Osteoblast (primary cell): Measurements from ENCODE around the gene SPARC. TPM values are rescaled to one million over a fixed set of nuclear protein-coding genes. Genes with fewer than 3 reads are reported as not detected.
A peak's percentile ranks its signal among the peaks of the same experiment; 100 is the strongest.

Experiments
- DNase-seq: peaks from one replicate; pipeline ENCODE4 v3.0.0; 2011; ENCODE audit warnings: low spot score, mixed read lengths; ENCODE audit not compliant: insufficient read length; ENCODE audit errors: missing footprints
- H2AFZ ChIP-seq: 2 replicates; pipeline ENCODE4 v1.6.0; 2011; ENCODE audit warnings: mild to moderate bottlenecking, low read length
- H3K27ac ChIP-seq: 2 replicates; pipeline ENCODE4 v1.5.1; 2011; ENCODE audit warnings: mild to moderate bottlenecking, low read depth, low read length, moderate library complexity
- H3K27me3 ChIP-seq: 2 replicates; pipeline ENCODE4 v1.6.0; 2012; ENCODE audit warnings: mild to moderate bottlenecking, control low read depth, inconsistent platforms, low read length, moderate library complexity; ENCODE audit not compliant: insufficient read depth
- H3K36me3 ChIP-seq: 2 replicates; pipeline ENCODE4 v1.5.1; 2011; ENCODE audit warnings: mild to moderate bottlenecking, low read length, control low read depth, moderate library complexity; ENCODE audit not compliant: insufficient read depth
- H3K4me1 ChIP-seq: 2 replicates; pipeline ENCODE4 v1.5.1; 2011; ENCODE audit warnings: mild to moderate bottlenecking, low read length, control low read depth, moderate library complexity; ENCODE audit not compliant: insufficient read depth
- H3K4me2 ChIP-seq: 2 replicates; pipeline ENCODE4 v1.6.0; 2011; ENCODE audit warnings: mild to moderate bottlenecking, low read length; ENCODE audit not compliant: insufficient read depth
- H3K4me3 ChIP-seq: fragments of 200-600 bp; sonication (generic); 3 replicates; pipeline ENCODE4 v1.5.1; 2012; ENCODE audit warnings: mild to moderate bottlenecking, low read length, inconsistent platforms; ENCODE audit not compliant: insufficient read depth
- H3K79me2 ChIP-seq: 2 replicates; pipeline ENCODE4 v1.6.0; 2012; ENCODE audit warnings: mild to moderate bottlenecking, low read length, control low read depth, inconsistent platforms; ENCODE audit not compliant: insufficient read depth
- H3K9me3 ChIP-seq: 2 replicates; pipeline ENCODE4 v1.5.1; 2011; ENCODE audit warnings: low read depth, low read length, control low read depth
- H4K20me1 ChIP-seq: 2 replicates; pipeline ENCODE4 v1.6.0; 2012; ENCODE audit warnings: mild to moderate bottlenecking, low read length, control low read depth; ENCODE audit not compliant: insufficient read depth
- total RNA-seq: library from RNA; depleted of rRNA; stranded (reverse); fragments of >200 nt; gene quantifications from 2 replicates; pipeline ENCODE4 v1.2.3, GENCODE V29; 2012
- TF ChIP-seq, protein P1 (sequence below): IDR thresholded peaks from 2 replicates; pipeline ENCODE4 v1.5.1; 2011; ENCODE audit warnings: mild to moderate bottlenecking, low read depth, low read length, moderate library complexity; ENCODE audit errors: extremely low read depth

SPARC gene, protein sequence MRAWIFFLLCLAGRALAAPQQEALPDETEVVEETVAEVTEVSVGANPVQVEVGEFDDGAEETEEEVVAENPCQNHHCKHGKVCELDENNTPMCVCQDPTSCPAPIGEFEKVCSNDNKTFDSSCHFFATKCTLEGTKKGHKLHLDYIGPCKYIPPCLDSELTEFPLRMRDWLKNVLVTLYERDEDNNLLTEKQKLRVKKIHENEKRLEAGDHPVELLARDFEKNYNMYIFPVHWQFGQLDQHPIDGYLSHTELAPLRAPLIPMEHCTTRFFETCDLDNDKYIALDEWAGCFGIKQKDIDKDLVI
- 4,046 and 4,600 TPM in 2 replicates for total RNA-seq

DNA sequence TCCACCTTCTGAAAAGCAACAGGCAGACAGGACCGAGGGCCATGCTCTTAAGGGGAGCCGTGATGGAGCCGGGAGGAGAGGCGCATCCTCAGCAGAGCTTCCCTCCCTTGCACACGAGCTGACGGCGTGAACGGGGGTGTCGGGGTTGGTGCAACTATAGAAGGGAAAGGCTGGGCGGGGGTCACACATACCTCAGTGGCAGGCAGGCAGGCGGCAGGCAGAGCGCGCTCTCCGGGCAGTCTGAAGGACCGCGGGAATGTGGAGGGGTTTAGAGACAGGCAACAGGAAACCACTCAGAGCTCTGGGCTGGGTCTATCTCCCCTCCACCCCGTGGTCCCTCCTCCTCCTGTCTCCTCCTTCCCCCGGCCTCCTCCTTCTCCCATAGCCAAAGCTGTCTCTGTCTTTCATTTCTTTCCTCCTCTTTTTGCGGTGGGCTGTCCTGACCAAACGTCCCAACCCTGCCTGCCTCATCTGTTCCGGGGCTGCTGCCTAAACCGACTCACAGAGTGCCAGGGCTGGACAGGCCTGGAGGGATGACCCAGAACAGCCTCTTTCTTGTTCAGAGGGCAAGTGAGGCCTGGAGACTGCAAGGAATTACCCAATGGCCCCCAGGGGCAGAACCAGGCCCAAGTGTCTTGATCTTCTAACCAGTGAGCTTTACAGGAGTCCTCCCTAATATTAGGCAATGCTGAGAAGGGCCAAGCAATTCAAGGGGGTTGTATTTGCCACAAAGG is at the start of gene SPARC:
Gene SPARC, minus strand, starts transcription at position 242 of the 734 bp plus-strand sequence. CDS start 10,727 bp downstream, outside the sequence.
- no peaks in the 10 kb centered on the region for H3K27me3 ChIP-seq

DNA sequence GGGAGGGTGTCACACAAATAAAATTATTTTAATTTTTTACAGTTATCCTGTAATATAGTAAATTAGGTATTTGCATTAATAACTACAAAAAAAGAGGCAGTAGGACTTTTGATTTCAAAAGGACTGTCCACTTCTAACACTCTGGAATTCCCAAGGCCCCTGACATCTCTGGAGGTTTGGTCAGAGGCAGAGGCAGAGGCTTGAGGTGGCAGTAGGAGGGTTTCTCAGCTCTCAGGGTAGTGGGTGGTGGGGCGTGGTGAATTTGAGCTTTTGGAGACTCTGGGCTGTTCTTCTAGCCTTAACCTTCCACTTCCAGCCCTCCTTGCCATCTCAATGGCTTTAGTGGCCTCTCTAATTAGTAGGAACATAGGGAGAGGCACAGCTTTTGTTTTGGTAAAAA is 48.9 kb upstream of the SPARC start:
- H3K9me3 ChIP-seq, result no peaks in the 10 kb centered on the region
- peaks cover 35% of the 10 kb centered on the region for H3K4me1 ChIP-seq
- no peaks in the 10 kb centered on the region for H3K79me2 ChIP-seq
- H3K27ac ChIP-seq, result no peak overlapping the region
- H2AFZ ChIP-seq, result no peak overlapping the region
- no peak overlapping the region for H3K4me2 ChIP-seq
- no peak overlapping the region for H3K4me3 ChIP-seq
- TF ChIP-seq, protein P1, sequence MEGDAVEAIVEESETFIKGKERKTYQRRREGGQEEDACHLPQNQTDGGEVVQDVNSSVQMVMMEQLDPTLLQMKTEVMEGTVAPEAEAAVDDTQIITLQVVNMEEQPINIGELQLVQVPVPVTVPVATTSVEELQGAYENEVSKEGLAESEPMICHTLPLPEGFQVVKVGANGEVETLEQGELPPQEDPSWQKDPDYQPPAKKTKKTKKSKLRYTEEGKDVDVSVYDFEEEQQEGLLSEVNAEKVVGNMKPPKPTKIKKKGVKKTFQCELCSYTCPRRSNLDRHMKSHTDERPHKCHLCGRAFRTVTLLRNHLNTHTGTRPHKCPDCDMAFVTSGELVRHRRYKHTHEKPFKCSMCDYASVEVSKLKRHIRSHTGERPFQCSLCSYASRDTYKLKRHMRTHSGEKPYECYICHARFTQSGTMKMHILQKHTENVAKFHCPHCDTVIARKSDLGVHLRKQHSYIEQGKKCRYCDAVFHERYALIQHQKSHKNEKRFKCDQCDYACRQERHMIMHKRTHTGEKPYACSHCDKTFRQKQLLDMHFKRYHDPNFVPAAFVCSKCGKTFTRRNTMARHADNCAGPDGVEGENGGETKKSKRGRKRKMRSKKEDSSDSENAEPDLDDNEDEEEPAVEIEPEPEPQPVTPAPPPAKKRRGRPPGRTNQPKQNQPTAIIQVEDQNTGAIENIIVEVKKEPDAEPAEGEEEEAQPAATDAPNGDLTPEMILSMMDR, result no peak
- no peaks in the 10 kb centered on the region for H3K36me3 ChIP-seq
- DNase-seq, result no peak
- no peaks in the 10 kb centered on the region for H3K27me3 ChIP-seq
- H4K20me1 ChIP-seq, result no peaks in the 10 kb centered on the region

More for the DNA sequence above, at the start of gene SPARC:
- Histone ChIP-seq H3K27ac (peak within 1 kb of the TSS; percentile 99), H3K9me3 (no peaks in the 10 kb centered on the region), H3K4me3 (peak within 1 kb of the TSS; percentile 100), H3K4me2 (peak within 1 kb of the TSS; percentile 99), H3K4me1 (peaks cover 38% of the 10 kb centered on the region), H4K20me1 (peaks cover 45% of the 10 kb centered on the region), H3K36me3 (peaks cover 38% of the 10 kb centered on the region), H2AFZ (peak within 1 kb of the TSS; percentile 13), H3K79me2 (peaks cover 51% of the 10 kb centered on the region)
- TF ChIP-seq, protein P1, result no peak
- peak; percentile 84 for DNase-seq

DNA sequence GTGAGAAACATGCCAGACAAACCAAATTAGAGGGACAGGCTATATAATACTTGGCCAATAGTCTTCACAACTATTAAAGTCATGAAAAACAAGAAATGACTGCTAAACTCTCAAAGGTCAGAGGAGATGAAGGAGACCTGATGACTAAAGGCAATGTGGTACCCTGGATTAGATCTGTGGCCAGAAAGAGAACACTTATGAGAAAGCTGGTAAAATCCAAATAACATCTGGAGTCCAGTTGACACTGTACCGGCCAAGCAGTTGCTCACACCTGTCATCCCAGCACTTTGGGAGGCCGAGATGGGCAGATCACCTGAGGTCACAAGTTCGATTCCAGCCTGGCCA is 47.3 kb upstream of the SPARC start:
- TF ChIP-seq, protein P1, result no peak
- Histone ChIP-seq H3K27ac (no peak overlapping the region), H3K9me3 (no peaks in the 10 kb centered on the region), H3K4me3 (no peak overlapping the region), H4K20me1 (no peaks in the 10 kb centered on the region), H3K79me2 (no peaks in the 10 kb centered on the region), H3K36me3 (no peaks in the 10 kb centered on the region), H3K4me1 (peaks cover 19% of the 10 kb centered on the region), H3K27me3 (no peaks in the 10 kb centered on the region), H2AFZ (no peak overlapping the region), H3K4me2 (no peak overlapping the region)
- no peak for DNase-seq
